PC-3 (cell line): ENCODE data around the gene DNM2.

Experiments used
- CTCF ChIP-seq: fragments of 300-600 bp; sonication (generic); conservative IDR thresholded peaks from 2 replicates; pipeline ENCODE4 v1.5.1; 2017; ENCODE audit warnings: antibody characterized with exemption, low read depth, mild to moderate bottlenecking, low read length
- EZH2phosphoT487 ChIP-seq: fragments of 300-600 bp; sonication (generic); IDR thresholded peaks from 2 replicates; pipeline ENCODE4 v1.6.1; 2018; ENCODE audit warnings: mild to moderate bottlenecking, antibody characterized with exemption, low read length, borderline replicate concordance

- TF ChIP-seq CTCF = no peak
- TF ChIP-seq EZH2phosphoT487 = no peak
Measured at GRCh38 chr19:10752237-10752912, 34.5 kb downstream of the DNM2 start.
